GM12892 (cell line): ENCODE results near the gene PPP3CA.
"Not testable (repeated sequence)": the region's sequence is repeated elsewhere in the genome, so short reads cannot be mapped to it uniquely, and the experiment has no call there.

Experiments used
- DNase-seq: peaks from one replicate; pipeline ENCODE4 v3.0.0; 2011; ENCODE audit not compliant: insufficient read length
- FAIRE-seq: peaks from 2 replicates; lab custom pipeline; 2011; peaks lifted over from hg19 to GRCh38; lab: Jason Lieb, UNC
- POLR2A ChIP-seq: IDR thresholded peaks from 2 replicates; pipeline ENCODE4 v1.6.1; 2011; ENCODE audit warnings: low read depth, low read length, control low read depth
- POLR2AphosphoS5 ChIP-seq: IDR thresholded peaks from 2 replicates; pipeline ENCODE4 v1.6.1; 2011; ENCODE audit warnings: low read depth, low read length, control low read depth
- TAF1 ChIP-seq: IDR thresholded peaks from 2 replicates; pipeline ENCODE4 v1.6.1; 2011; ENCODE audit warnings: low read depth, mild to moderate bottlenecking, control low read depth, low read length, borderline replicate concordance

The PPP3CA gene

DNA sequence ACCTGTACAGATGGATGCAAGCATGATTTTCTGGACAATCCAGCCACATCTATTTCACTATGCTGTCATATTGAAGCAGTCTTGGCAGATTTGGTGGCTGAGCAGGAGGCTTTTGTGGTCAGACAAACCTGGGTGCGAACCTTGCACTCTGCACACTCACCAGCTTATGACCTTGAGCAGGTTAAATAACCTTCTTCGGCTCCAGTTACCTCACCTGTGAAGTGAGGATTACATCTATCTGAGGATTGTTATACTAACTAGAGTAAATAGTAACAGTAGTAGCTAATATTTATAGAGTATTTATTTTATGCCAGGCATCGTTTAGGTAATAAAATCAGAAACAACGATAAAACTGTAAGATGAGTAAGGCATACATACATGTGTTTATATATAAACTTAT is 150.0 kb downstream of the PPP3CA start:
- TF ChIP-seq TAF1 (no peak), POLR2AphosphoS5 (no peak), POLR2A (no peak)
- DNase-seq: no peak
- no peak for FAIRE-seq

- no peak for FAIRE-seq
These were observed 155.1 kb downstream of the PPP3CA start for GRCh38 chr4:101192244-101192643.

DNA sequence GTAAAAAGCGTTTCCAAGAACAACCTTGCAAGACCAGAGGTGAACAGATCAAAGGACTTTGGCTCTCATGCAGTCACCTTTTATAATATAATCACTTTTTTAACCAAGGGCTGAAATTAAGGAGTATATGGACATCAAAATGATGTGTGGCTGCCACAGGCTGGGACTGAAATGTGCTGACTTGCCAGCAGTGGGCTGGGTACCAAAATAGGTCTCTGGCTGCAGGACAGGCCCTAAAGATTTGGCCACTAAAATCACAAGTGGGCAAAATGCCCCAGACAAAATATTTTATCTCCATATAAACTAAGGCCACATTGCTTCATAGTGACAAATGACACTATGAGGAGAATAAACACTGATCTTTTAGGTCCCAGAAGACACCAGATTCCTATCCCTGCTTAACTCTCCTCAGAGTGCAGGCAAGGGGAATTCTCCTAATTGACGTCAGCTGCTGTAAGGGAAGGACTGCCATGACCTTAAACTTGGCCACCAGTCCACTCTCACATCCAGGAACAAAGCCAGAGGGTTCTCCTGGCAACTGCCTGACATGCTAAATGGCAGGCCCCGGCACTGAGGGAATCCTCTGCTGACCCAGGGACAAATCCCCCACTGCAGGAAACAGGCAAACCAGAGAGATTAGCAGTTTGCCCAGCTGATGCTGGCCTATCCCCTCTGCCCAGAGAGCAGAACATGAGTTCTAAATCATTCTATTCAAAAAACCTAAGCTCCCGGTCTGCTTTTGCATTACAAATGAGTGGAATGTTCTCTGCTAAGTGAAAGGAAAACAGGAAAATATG is 155.8 kb downstream of the PPP3CA start:
- TF ChIP-seq POLR2A: no peak
- no peak for TF ChIP-seq POLR2AphosphoS5
- TF ChIP-seq TAF1: no peak
- DNase-seq (no peak), FAIRE-seq (no peak)

More at GRCh38 chr4:101192244-101192643, 155.1 kb downstream of the PPP3CA start:
- no peak for DNase-seq
- no peak for TF ChIP-seq POLR2AphosphoS5
- no peak for TF ChIP-seq POLR2A
- no peak for TF ChIP-seq TAF1

GRCh38 chr4:101190751-101191150 is 156.6 kb downstream of the PPP3CA start:
- FAIRE-seq: no peak
- TF ChIP-seq POLR2AphosphoS5: no peak
- no peak for TF ChIP-seq POLR2A
- TF ChIP-seq TAF1: no peak

GRCh38 chr4:101188906-101189305 is 158.4 kb downstream of the PPP3CA start:
- DNase-seq (no peak), FAIRE-seq (no peak)
- no peak for TF ChIP-seq TAF1
- TF ChIP-seq POLR2A: no peak
- TF ChIP-seq POLR2AphosphoS5: no peak

More at GRCh38 chr4:101190751-101191150, 156.6 kb downstream of the PPP3CA start:
- no peak for DNase-seq

DNA sequence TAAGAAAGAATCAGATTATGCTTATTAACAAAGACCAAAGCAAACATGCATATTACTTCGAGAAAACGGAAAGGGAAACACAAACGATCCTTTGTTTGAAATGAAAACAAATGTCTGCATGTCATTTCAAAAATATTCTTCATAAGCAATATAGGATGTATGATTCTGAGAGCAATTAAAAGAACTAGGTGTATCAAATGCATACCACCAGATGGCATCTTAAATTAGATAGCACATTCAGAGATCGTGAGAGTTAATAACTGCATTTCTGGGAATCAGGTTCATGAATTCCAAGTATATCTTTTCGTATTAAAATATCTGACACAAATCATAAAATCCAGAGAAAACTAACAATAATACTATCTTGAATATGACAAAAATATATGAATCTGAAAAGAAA is 159.5 kb downstream of the PPP3CA start:
- DNase-seq: no peak
- peak; percentile 21 for FAIRE-seq
- TF ChIP-seq TAF1 (no peak), POLR2AphosphoS5 (no peak), POLR2A (no peak)

GRCh38 chr4:101186567-101187184 is 160.7 kb downstream of the PPP3CA start:
- TF ChIP-seq POLR2AphosphoS5: no peak
- TF ChIP-seq TAF1: no peak
- TF ChIP-seq POLR2A: no peak
- no peak for DNase-seq
- FAIRE-seq: no peak

GRCh38 chr4:101184668-101185067 is 162.7 kb downstream of the PPP3CA start:
- no peak for FAIRE-seq
- no peak for DNase-seq

DNA sequence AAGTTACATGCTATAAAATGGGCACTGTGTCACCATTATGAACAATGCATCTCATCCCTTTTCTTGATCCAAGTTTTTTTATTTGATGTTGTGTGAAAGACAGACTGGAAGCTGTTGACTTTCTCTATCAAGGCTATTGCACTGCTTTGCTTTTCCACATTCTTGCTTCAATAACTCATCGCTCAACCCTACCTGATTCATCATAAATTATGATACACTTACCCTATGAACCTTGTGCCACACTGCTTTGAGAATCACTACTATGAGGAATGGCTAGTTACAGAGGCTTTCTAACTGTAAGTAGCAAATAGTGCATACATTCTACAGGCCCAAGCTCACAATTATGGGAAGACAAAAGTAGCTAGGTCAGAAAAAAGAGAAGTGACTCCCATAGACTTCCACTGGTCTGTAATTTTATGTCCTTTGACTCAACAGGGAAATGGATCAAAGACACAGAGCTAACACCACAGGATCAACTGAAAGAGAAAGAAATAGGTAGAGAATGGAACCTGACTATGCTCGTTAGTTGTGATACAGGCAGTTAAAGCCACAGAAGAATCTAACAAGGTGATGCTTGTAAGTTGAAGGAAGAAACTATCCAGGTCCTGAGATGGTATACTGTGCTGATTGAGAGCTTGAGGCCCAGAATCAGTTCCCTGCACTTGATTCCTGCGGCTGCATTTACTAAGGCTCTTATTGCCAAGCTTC is 163.5 kb downstream of the PPP3CA start:
- DNase-seq: no peak
- TF ChIP-seq POLR2AphosphoS5: no peak
- TF ChIP-seq POLR2A: no peak
- TF ChIP-seq TAF1: no peak
- FAIRE-seq: no peak

More at GRCh38 chr4:101184668-101185067, 162.7 kb downstream of the PPP3CA start:
- no peak for TF ChIP-seq POLR2A
- TF ChIP-seq POLR2AphosphoS5: no peak
- no peak for TF ChIP-seq TAF1

- DNase-seq: no peak
- FAIRE-seq: no peak
- TF ChIP-seq TAF1 (no peak), POLR2AphosphoS5 (no peak), POLR2A (no peak)
These were observed 164.1 kb downstream of the PPP3CA start for GRCh38 chr4:101183221-101183620.

- not testable (repeated sequence) for FAIRE-seq, DNase-seq
These were observed 164.6 kb downstream of the PPP3CA start for GRCh38 chr4:101182688-101183087.

DNA sequence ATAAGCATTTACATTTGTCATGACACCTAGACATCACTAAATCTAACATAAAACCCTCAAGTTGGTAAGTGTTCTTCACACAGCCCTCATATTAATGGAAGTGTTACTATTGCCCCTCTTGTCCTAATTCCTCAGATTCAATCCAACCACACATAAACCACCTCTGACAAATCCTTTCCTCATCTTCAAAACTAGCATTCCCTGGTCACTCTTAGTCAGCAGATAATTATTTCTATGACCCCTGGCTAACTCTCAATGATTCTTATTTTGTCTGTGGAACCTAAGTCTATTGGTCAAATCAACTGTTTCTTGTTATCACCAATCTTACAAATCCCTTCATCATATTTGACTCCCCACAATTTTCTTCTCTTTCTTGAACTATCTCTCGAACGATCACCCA is 168.6 kb downstream of the PPP3CA start:
- DNase-seq (no peak), FAIRE-seq (no peak)
- TF ChIP-seq POLR2A (no peak), POLR2AphosphoS5 (no peak), TAF1 (no peak)
